Peyer's patch (tissue), 4 donors: Measurements from ENCODE around the gene CASZ1.

Experiments used
- CTCF ChIP-seq, 6 experiments: fragments of 450-650 bp in 4 of 6; fragments of 200-600 bp in 2 of 6; sonication (generic) in 1 of 6; IDR thresholded peaks; one replicate each; pipeline ENCODE4 v1.5.1; 2017 to 2019; ENCODE audit warnings: antibody characterized with exemption in 6 of 6, mild to moderate bottlenecking in 3 of 6, moderate library complexity in 1 of 6
- POLR2A ChIP-seq, 2 donors: fragments of 450-650 bp; IDR thresholded peaks; one replicate each; pipeline ENCODE4 v1.5.1; 2017; ENCODE audit warnings: antibody characterized with exemption in 2 of 2, mild to moderate bottlenecking in 2 of 2, moderate library complexity in 2 of 2

- no peak for TF ChIP-seq POLR2A (IDR thresholded peaks at IDR 0.05)
- TF ChIP-seq CTCF (IDR thresholded peaks at IDR 0.05) = no peak
Measured at GRCh38 chr1:10827377-10828333, 31.2 kb upstream of the CASZ1 start.
